HG03103 (cell line): ENCODE results near the gene ADAR.

Source experiments
- ATAC-seq: cut with Tn5 transposase; IDR thresholded peaks from one replicate; pipeline ENCODE4 v1.9.1; 2021; ENCODE audit warnings: low read depth; ENCODE audit not compliant: unreplicated experiment

Gene ADAR

GRCh38 chr1:154533952-154534844, 73.8 kb downstream of the ADAR start:
- ATAC-seq = no peak
